Neural cell (in vitro differentiated cells): ENCODE results near the gene PACSIN2. TPM values are rescaled to one million over a fixed set of nuclear protein-coding genes. Genes with fewer than 3 reads are reported as not detected.

ENCODE experiments used
- H2AFZ ChIP-seq: fragments of 200-600, 300-800 bp; sonication (generic), shearing (Covaris generic); 2 replicates; pipeline ENCODE4 v1.6.0; 2014; ENCODE audit warnings: low read depth, mild to moderate bottlenecking, antibody characterized with exemption, low read length, moderate library complexity
- H3F3A ChIP-seq: fragments of 200-600 bp; shearing (Covaris generic); 2 replicates; pipeline ENCODE4 v1.6.1; 2016; ENCODE audit warnings: mild to moderate bottlenecking, moderate library complexity, mixed read lengths, antibody characterized with exemption, low read length; ENCODE audit not compliant: insufficient read depth, poor library complexity, severe bottlenecking
- H3K27ac ChIP-seq: fragments of 200-600, 300-800 bp; sonication (generic), shearing (Covaris generic); 2 replicates; pipeline ENCODE4 v1.5.1; 2014; ENCODE audit warnings: mild to moderate bottlenecking, low read length, moderate library complexity
- H3K27me3 ChIP-seq: fragments of 300-800, 200-600 bp; sonication (generic), shearing (Covaris generic); 2 replicates; pipeline ENCODE4 v1.6.0; 2014; ENCODE audit warnings: mild to moderate bottlenecking, low read depth, low read length, moderate library complexity; ENCODE audit not compliant: insufficient read depth
- H3K36me3 ChIP-seq: fragments of 300-800, 200-600 bp; sonication (generic), shearing (Covaris generic); 2 replicates; pipeline ENCODE4 v1.5.1; 2014; ENCODE audit warnings: mild to moderate bottlenecking, antibody characterized with exemption, low read length, moderate library complexity; ENCODE audit not compliant: insufficient read depth
- H3K4me2 ChIP-seq: fragments of 300-800, 200-600 bp; sonication (generic), shearing (Covaris generic); 2 replicates; pipeline ENCODE4 v1.6.0; 2014; ENCODE audit warnings: mild to moderate bottlenecking, low read length
- H3K4me3 ChIP-seq: fragments of 300-800, 200-600 bp; sonication (generic), shearing (Covaris generic); 2 replicates; pipeline ENCODE4 v1.5.1; 2014; ENCODE audit warnings: mild to moderate bottlenecking, low read length, moderate library complexity
- H3K79me2 ChIP-seq: fragments of 200-600 bp; shearing (Covaris generic); replicated peaks from 2 replicates; pipeline ENCODE4 v1.6.0; 2014; ENCODE audit warnings: mild to moderate bottlenecking, low read length, moderate library complexity; ENCODE audit not compliant: insufficient read depth
- H3K9ac ChIP-seq: fragments of 300-800, 200-600 bp; sonication (generic), shearing (Covaris generic); 2 replicates; pipeline ENCODE4 v1.6.1; 2016; ENCODE audit warnings: mild to moderate bottlenecking, low read length, mixed read lengths
- H3K9me2 ChIP-seq: fragments of 200-600 bp; shearing (Covaris generic); 2 replicates; pipeline ENCODE4 v1.6.1; 2016; ENCODE audit warnings: mild to moderate bottlenecking, low read length, mixed read lengths; ENCODE audit not compliant: insufficient read depth
- H3K9me3 ChIP-seq: fragments of 200-600, 300-800 bp; sonication (generic), shearing (Covaris generic); 2 replicates; pipeline ENCODE4 v1.6.1; 2016; ENCODE audit warnings: mild to moderate bottlenecking, mixed run types, low read length, moderate library complexity, mixed read lengths
- H4K20me1 ChIP-seq: fragments of 200-600 bp; shearing (Covaris generic); 2 replicates; pipeline ENCODE4 v1.6.1; 2016; ENCODE audit warnings: mild to moderate bottlenecking, mixed run types; ENCODE audit not compliant: insufficient read depth
- EP300 ChIP-seq: fragments of 450-650 bp; conservative IDR thresholded peaks from 2 replicates; pipeline ENCODE4 v1.6.1; 2014; ENCODE audit warnings: antibody characterized with exemption, mild to moderate bottlenecking, moderate library complexity; ENCODE audit not compliant: poor library complexity, severe bottlenecking
- EZH2 ChIP-seq: fragments of 200-600, 300-800 bp; shearing (Covaris generic), sonication (generic); IDR thresholded peaks from 2 replicates; pipeline ENCODE4 v1.6.1; 2014; ENCODE audit warnings: antibody characterized with exemption, low read length, borderline replicate concordance, mild to moderate bottlenecking; ENCODE audit not compliant: insufficient read depth, poor library complexity, severe bottlenecking
- MXI1 ChIP-seq: fragments of 450-650 bp; conservative IDR thresholded peaks from 2 replicates; pipeline ENCODE4 v1.6.1; 2014; ENCODE audit warnings: antibody characterized with exemption, mild to moderate bottlenecking; ENCODE audit not compliant: poor library complexity, severe bottlenecking
- POLR2AphosphoS5 ChIP-seq: IDR thresholded peaks from 2 replicates; pipeline ENCODE4 v1.6.1; 2012
- RAD21 ChIP-seq: fragments of 450-650 bp; conservative IDR thresholded peaks from 2 replicates; pipeline ENCODE4 v1.6.1; 2014; ENCODE audit warnings: antibody characterized with exemption, mild to moderate bottlenecking, moderate library complexity
- SMC3 ChIP-seq: fragments of 450-650 bp; conservative IDR thresholded peaks from 2 replicates; pipeline ENCODE4 v1.6.1; 2014; ENCODE audit warnings: antibody characterized with exemption, mild to moderate bottlenecking, moderate library complexity; ENCODE audit not compliant: poor library complexity
- TAF1 ChIP-seq: IDR thresholded peaks from 2 replicates; pipeline ENCODE4 v1.6.1; 2012; ENCODE audit warnings: low read depth
- polyA plus RNA-seq: library from polyadenylated mRNA; depleted of rRNA; stranded (reverse); fragments of >200 nt; gene quantifications from 2 replicates; pipeline ENCODE4 v1.2.3, GENCODE V29; 2014
- TF ChIP-seq, protein P1 (sequence below): fragments of 450-650 bp; IDR thresholded peaks from 2 replicates; pipeline ENCODE4 v1.5.1; 2014; ENCODE audit warnings: antibody characterized with exemption, mild to moderate bottlenecking, moderate library complexity; ENCODE audit not compliant: poor library complexity, severe bottlenecking
- TF ChIP-seq, protein P2 (sequence below): IDR thresholded peaks from 2 replicates; pipeline ENCODE4 v1.6.1; 2012; ENCODE audit warnings: borderline replicate concordance

The PACSIN2 gene
- polyA plus RNA-seq, 1 donor from 2014 or later: 47.2 TPM

DNA sequence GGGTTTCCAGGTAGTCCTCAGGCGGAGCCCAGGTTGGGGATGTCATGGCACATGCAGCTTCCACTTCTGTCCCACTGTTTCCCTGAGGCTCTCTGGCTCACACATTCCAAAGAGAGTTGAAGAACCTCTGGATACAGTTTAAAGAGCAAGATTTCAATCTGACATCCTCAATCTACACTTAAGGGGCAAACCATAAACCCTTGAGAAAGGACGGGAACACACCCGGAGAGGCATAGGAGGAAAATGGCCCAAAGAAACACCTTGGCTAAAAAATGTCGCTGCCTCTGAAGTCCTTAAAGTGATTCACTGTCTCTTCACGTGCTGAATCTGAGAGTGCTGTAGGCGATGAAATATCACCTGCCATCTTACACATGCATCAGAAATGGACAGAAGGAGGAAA is 87.0 kb downstream of the PACSIN2 start:
- Histone ChIP-seq H4K20me1 (no peaks in the 10 kb centered on the region), H3K79me2 (no peaks in the 10 kb centered on the region), H2AFZ (no peak overlapping the region), H3K9me3 (no peaks in the 10 kb centered on the region), H3K27me3 (no peaks in the 10 kb centered on the region), H3K27ac (no peak overlapping the region), H3F3A (no peaks in the 10 kb centered on the region), H3K9ac (no peak overlapping the region), H3K9me2 (no peaks in the 10 kb centered on the region), H3K4me3 (no peak overlapping the region), H3K4me2 (no peak overlapping the region), H3K36me3 (no peaks in the 10 kb centered on the region)
- TF ChIP-seq EZH2: no peak
- no peak for TF ChIP-seq POLR2AphosphoS5
- TF ChIP-seq TAF1: no peak
- TF ChIP-seq, protein P1, sequence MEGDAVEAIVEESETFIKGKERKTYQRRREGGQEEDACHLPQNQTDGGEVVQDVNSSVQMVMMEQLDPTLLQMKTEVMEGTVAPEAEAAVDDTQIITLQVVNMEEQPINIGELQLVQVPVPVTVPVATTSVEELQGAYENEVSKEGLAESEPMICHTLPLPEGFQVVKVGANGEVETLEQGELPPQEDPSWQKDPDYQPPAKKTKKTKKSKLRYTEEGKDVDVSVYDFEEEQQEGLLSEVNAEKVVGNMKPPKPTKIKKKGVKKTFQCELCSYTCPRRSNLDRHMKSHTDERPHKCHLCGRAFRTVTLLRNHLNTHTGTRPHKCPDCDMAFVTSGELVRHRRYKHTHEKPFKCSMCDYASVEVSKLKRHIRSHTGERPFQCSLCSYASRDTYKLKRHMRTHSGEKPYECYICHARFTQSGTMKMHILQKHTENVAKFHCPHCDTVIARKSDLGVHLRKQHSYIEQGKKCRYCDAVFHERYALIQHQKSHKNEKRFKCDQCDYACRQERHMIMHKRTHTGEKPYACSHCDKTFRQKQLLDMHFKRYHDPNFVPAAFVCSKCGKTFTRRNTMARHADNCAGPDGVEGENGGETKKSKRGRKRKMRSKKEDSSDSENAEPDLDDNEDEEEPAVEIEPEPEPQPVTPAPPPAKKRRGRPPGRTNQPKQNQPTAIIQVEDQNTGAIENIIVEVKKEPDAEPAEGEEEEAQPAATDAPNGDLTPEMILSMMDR: no peak

DNA sequence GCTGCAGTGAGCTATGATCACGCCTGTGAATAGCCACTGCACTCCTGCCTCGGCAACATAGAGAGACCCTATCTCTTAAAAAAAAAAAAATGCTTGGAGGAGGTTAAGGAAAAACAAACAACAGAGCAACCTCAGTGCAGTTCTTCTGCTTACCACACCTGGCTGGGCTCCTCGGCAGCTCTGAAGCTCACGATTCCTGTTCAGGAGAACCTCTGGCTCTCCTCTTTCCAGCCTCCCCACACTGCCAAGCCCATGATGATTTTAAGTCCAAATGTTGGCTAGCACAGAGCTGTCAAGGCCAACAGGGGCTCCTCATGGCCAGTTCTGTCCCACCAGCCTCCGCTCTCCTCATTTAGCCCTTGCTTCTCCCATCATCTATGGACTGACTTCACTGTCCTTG is 88.2 kb downstream of the PACSIN2 start:
- Histone ChIP-seq H2AFZ (no peak overlapping the region), H3K9ac (no peak overlapping the region), H3K4me2 (no peak overlapping the region), H3K9me3 (no peaks in the 10 kb centered on the region), H3F3A (no peaks in the 10 kb centered on the region), H3K9me2 (no peaks in the 10 kb centered on the region), H4K20me1 (no peaks in the 10 kb centered on the region), H3K27me3 (no peaks in the 10 kb centered on the region), H3K79me2 (no peaks in the 10 kb centered on the region), H3K4me3 (no peak overlapping the region), H3K27ac (no peak overlapping the region), H3K36me3 (no peaks in the 10 kb centered on the region)
- TF ChIP-seq TAF1: no peak

DNA sequence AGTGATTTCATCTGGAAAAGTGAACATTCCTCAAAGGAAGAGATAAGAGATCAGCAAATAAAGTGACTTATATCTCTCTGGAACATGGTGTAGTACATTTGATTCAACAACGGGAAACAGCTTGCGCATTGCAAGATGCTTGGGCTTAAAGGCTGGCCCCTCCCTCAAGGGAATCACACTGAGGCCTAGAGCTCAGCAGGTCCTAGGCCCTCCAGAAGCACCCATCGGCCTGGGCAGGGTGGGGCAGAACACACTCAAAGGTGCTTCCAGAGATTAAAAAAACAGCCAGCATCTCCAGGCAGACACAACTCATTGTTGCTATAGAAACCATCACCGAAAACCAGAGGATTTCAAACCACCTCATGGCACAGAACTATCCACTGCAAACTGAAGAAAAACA is 88.8 kb downstream of the PACSIN2 start:
- Histone ChIP-seq H3K4me2 (no peak overlapping the region), H3K79me2 (no peaks in the 10 kb centered on the region), H2AFZ (no peak overlapping the region), H3K9ac (no peak overlapping the region), H3F3A (no peaks in the 10 kb centered on the region), H3K27ac (no peak overlapping the region), H3K36me3 (no peaks in the 10 kb centered on the region), H3K9me3 (no peaks in the 10 kb centered on the region), H4K20me1 (no peaks in the 10 kb centered on the region), H3K4me3 (no peak overlapping the region), H3K27me3 (no peaks in the 10 kb centered on the region), H3K9me2 (no peaks in the 10 kb centered on the region)
- TF ChIP-seq POLR2AphosphoS5: no peak
- no peak for TF ChIP-seq SMC3
- TF ChIP-seq, protein P2, sequence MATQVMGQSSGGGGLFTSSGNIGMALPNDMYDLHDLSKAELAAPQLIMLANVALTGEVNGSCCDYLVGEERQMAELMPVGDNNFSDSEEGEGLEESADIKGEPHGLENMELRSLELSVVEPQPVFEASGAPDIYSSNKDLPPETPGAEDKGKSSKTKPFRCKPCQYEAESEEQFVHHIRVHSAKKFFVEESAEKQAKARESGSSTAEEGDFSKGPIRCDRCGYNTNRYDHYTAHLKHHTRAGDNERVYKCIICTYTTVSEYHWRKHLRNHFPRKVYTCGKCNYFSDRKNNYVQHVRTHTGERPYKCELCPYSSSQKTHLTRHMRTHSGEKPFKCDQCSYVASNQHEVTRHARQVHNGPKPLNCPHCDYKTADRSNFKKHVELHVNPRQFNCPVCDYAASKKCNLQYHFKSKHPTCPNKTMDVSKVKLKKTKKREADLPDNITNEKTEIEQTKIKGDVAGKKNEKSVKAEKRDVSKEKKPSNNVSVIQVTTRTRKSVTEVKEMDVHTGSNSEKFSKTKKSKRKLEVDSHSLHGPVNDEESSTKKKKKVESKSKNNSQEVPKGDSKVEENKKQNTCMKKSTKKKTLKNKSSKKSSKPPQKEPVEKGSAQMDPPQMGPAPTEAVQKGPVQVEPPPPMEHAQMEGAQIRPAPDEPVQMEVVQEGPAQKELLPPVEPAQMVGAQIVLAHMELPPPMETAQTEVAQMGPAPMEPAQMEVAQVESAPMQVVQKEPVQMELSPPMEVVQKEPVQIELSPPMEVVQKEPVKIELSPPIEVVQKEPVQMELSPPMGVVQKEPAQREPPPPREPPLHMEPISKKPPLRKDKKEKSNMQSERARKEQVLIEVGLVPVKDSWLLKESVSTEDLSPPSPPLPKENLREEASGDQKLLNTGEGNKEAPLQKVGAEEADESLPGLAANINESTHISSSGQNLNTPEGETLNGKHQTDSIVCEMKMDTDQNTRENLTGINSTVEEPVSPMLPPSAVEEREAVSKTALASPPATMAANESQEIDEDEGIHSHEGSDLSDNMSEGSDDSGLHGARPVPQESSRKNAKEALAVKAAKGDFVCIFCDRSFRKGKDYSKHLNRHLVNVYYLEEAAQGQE: no peak
- TF ChIP-seq EZH2: no peak
- no peak for TF ChIP-seq MXI1
- TF ChIP-seq RAD21: no peak
- TF ChIP-seq, protein P1: no peak
- TF ChIP-seq TAF1: no peak
- TF ChIP-seq EP300: no peak
